ENCODE data around the gene PAM.
"Not testable (repeated sequence)": the region's sequence is repeated elsewhere in the genome, so short reads cannot be mapped to it uniquely, and the experiment has no call there.

PAM gene

DNA sequence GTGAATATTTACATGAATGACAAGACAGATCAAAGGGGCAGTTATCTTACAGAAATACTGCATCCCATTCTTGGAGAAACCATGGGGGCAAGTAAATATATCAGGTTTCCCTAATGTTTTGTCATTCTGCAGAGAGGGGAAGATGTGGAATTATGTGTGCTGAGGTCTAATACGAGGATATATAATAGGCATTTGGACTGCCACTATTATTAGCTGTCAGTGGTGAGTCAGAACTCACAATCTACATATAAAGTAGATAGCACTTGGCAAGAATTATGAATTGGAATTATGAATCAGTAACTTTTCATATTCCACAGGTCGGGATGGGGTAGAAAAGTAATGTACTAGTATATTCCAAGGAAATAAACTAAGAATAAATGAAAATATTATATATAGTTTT lies 243.1 kb downstream of the PAM start:
- peaks cover 2% of the 10 kb centered on the region for H3K36me3 Mint-ChIP-seq (ENCODE audit: insufficient read depth)
- no peaks in the 10 kb centered on the region for H3K9me3 Mint-ChIP-seq
- H3K27ac Mint-ChIP-seq (ENCODE audit: low read depth): no peak overlapping the region
- H3K4me3 Mint-ChIP-seq: no peak overlapping the region
- no peaks in the 10 kb centered on the region for H3K4me1 Mint-ChIP-seq
- DNase-seq (ENCODE audit: low spot score in 2 of 2) (no peak), ATAC-seq (replicated peaks; ENCODE audit: extremely low read depth, poor library complexity, severe bottlenecking) (no peak)
- H3K27me3 Mint-ChIP-seq: no peaks in the 10 kb centered on the region

GRCh38 chr5:102999191-102999590 lies 244.1 kb downstream of the PAM start:
- no peaks in the 10 kb centered on the region for H3K9me3 Mint-ChIP-seq
- ATAC-seq (replicated peaks; ENCODE audit: extremely low read depth, poor library complexity, severe bottlenecking): no peak
- no peak overlapping the region for H3K27ac Mint-ChIP-seq (ENCODE audit: low read depth)
- no peaks in the 10 kb centered on the region for H3K4me1 Mint-ChIP-seq
- DNase-seq (ENCODE audit: low spot score in 2 of 2): no peak
- no peaks in the 10 kb centered on the region for H3K27me3 Mint-ChIP-seq
- H3K4me3 Mint-ChIP-seq: no peak overlapping the region
- peaks cover 2% of the 10 kb centered on the region for H3K36me3 Mint-ChIP-seq (ENCODE audit: insufficient read depth)

DNA sequence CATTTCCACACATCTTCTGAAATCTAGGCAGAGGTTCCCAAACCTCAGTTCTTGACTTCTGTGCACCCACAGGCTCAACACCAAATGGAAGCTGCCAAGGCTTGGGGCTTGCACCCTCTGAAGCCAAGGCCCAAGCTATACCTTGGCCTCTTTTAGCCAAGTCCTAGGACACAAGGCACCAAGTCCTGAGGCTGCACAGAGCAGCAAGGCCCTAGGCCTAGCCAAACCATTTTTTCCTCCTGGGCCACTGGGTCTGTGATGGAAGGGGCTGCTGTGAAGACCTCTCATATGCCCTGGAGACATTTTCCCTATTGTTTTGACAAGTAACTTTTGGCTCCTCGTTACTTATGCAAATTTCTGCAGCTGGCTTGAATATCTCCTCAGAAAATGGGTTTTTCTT lies 244.5 kb downstream of the PAM start:
- DNase-seq (ENCODE audit: low spot score in 2 of 2); H3K4me1 Mint-ChIP-seq; ATAC-seq (replicated peaks; ENCODE audit: extremely low read depth, poor library complexity, severe bottlenecking); H3K27ac Mint-ChIP-seq (ENCODE audit: low read depth); H3K9me3 Mint-ChIP-seq; H3K27me3 Mint-ChIP-seq; H3K36me3 Mint-ChIP-seq (ENCODE audit: insufficient read depth); H3K4me3 Mint-ChIP-seq: not testable (repeated sequence)

- ATAC-seq (replicated peaks; ENCODE audit: extremely low read depth, poor library complexity, severe bottlenecking) (no peak), DNase-seq (ENCODE audit: low spot score in 2 of 2) (no peak)
- H3K4me3 Mint-ChIP-seq: no peak overlapping the region
- H3K27me3 Mint-ChIP-seq: no peaks in the 10 kb centered on the region
- peaks cover 2% of the 10 kb centered on the region for H3K36me3 Mint-ChIP-seq (ENCODE audit: insufficient read depth)
- H3K9me3 Mint-ChIP-seq: no peaks in the 10 kb centered on the region
- H3K27ac Mint-ChIP-seq (ENCODE audit: low read depth): no peak overlapping the region
- H3K4me1 Mint-ChIP-seq: no peaks in the 10 kb centered on the region
Measured at GRCh38 chr5:103000089-103000488, 245.0 kb downstream of the PAM start.

DNA sequence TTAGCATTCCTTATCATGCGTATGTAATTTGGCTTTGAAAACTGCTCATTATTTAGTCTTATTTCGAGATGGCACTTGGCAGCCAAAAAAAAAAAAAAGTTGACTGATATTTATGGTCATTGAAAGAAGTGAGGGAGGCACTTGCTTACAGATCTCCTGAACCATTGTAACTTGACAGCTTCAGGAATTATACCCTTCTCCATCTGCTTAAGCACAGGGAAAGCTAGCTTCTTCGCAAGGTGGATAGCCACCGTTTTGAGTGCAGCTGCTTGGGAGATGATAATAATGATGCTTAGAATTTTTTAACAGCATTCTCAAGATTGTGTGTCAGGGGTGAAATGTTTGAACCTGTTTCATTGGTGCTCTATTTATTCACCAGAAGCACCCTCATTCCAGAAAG lies 248.8 kb downstream of the PAM start:
- no peaks in the 10 kb centered on the region for H3K4me1 Mint-ChIP-seq
- no peak overlapping the region for H3K27ac Mint-ChIP-seq (ENCODE audit: low read depth)
- no peaks in the 10 kb centered on the region for H3K9me3 Mint-ChIP-seq
- DNase-seq (ENCODE audit: low spot score in 2 of 2) (no peak), ATAC-seq (replicated peaks; ENCODE audit: extremely low read depth, poor library complexity, severe bottlenecking) (no peak)
- H3K4me3 Mint-ChIP-seq: no peak overlapping the region
- H3K27me3 Mint-ChIP-seq: no peaks in the 10 kb centered on the region
- peaks cover 3% of the 10 kb centered on the region for H3K36me3 Mint-ChIP-seq (ENCODE audit: insufficient read depth)

DNA sequence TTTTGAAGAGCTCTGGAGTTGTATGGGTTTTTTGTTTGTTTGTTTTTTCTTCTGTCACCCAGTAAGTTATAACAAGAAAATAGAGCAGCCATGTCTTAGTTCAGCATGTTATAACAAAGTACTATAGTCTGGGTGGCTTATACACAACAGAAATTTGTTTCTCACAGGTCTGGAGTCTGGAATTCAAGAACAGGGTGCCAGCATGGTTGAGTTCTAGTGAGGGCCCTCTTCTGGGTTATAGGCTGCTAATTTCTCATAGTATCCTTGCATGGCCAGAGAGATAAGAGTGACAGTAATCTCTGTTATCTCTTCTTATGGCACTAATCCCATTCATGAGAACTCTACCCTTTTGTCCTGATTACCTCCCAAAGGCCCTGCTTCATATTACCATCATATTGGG lies 250.2 kb downstream of the PAM start:
- Mint-ChIP-seq H3K27ac (ENCODE audit: low read depth) (no peak overlapping the region), H3K9me3 (no peaks in the 10 kb centered on the region), H3K4me3 (no peak overlapping the region), H3K4me1 (no peaks in the 10 kb centered on the region), H3K36me3 (ENCODE audit: insufficient read depth) (peaks cover 2% of the 10 kb centered on the region), H3K27me3 (no peaks in the 10 kb centered on the region)
- ATAC-seq (replicated peaks; ENCODE audit: extremely low read depth, poor library complexity, severe bottlenecking) (no peak), DNase-seq (ENCODE audit: low spot score in 2 of 2) (no peak)

- no peak for DNase-seq (ENCODE audit: low spot score in 2 of 2)
- no peak overlapping the region for H3K4me3 Mint-ChIP-seq
- H3K4me1 Mint-ChIP-seq: no peaks in the 10 kb centered on the region
- H3K27ac Mint-ChIP-seq (ENCODE audit: low read depth): no peak overlapping the region
- no peaks in the 10 kb centered on the region for H3K9me3 Mint-ChIP-seq
- ATAC-seq (replicated peaks; ENCODE audit: extremely low read depth, poor library complexity, severe bottlenecking): no peak
- H3K36me3 Mint-ChIP-seq (ENCODE audit: insufficient read depth): peaks cover 6% of the 10 kb centered on the region
- no peaks in the 10 kb centered on the region for H3K27me3 Mint-ChIP-seq
Measured at GRCh38 chr5:103006921-103007320, 251.8 kb downstream of the PAM start.

- Mint-ChIP-seq H3K4me3 (no peak overlapping the region), H3K4me1 (no peaks in the 10 kb centered on the region), H3K36me3 (ENCODE audit: insufficient read depth) (peaks cover 6% of the 10 kb centered on the region), H3K27ac (ENCODE audit: low read depth) (no peak overlapping the region), H3K27me3 (no peaks in the 10 kb centered on the region), H3K9me3 (no peaks in the 10 kb centered on the region)
- DNase-seq (ENCODE audit: low spot score in 2 of 2) (no peak), ATAC-seq (replicated peaks; ENCODE audit: extremely low read depth, poor library complexity, severe bottlenecking) (no peak)
Measured at GRCh38 chr5:103010168-103010567, 255.1 kb downstream of the PAM start.

GRCh38 chr5:103013933-103014552 lies 258.9 kb downstream of the PAM start:
- H3K4me3 Mint-ChIP-seq: no peak overlapping the region
- no peaks in the 10 kb centered on the region for H3K9me3 Mint-ChIP-seq
- peaks cover 7% of the 10 kb centered on the region for H3K36me3 Mint-ChIP-seq (ENCODE audit: insufficient read depth)

GRCh38 chr5:103014983-103015382 lies 259.9 kb downstream of the PAM start:
- Mint-ChIP-seq H3K36me3 (ENCODE audit: insufficient read depth) (peaks cover 7% of the 10 kb centered on the region), H3K27me3 (no peaks in the 10 kb centered on the region), H3K27ac (ENCODE audit: low read depth) (no peak overlapping the region), H3K4me1 (no peaks in the 10 kb centered on the region), H3K9me3 (no peaks in the 10 kb centered on the region), H3K4me3 (no peak overlapping the region)
- ATAC-seq (replicated peaks; ENCODE audit: extremely low read depth, poor library complexity, severe bottlenecking): no peak
- no peak for DNase-seq (ENCODE audit: low spot score in 2 of 2)

More at GRCh38 chr5:103013933-103014552, 258.9 kb downstream of the PAM start:
- DNase-seq (ENCODE audit: low spot score in 2 of 2) (no peak), ATAC-seq (replicated peaks; ENCODE audit: extremely low read depth, poor library complexity, severe bottlenecking) (no peak)
- H3K27ac Mint-ChIP-seq (ENCODE audit: low read depth): no peak overlapping the region
- no peaks in the 10 kb centered on the region for H3K27me3 Mint-ChIP-seq
- no peaks in the 10 kb centered on the region for H3K4me1 Mint-ChIP-seq

DNA sequence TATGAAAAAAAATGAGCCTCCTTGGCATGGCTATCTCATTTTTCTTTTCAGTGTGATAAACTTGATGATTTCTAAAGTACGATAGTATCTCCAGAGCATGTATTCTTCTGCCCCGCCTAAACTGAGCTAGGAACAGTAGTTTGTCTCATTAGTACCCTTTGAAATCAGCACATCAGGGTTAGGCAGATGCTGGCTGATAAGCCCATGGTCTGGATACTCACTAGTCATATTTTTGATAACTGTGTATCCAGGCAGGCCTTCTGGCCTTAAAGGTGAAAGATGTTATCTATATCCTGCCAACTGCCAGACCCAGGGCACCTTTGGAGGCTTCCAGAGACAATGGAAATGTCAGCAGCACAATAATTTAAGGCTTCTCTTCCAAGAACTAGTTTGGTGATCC lies 261.1 kb downstream of the PAM start:
- Mint-ChIP-seq H3K36me3 (ENCODE audit: insufficient read depth) (peaks cover 5% of the 10 kb centered on the region), H3K9me3 (no peaks in the 10 kb centered on the region), H3K4me3 (no peak overlapping the region), H3K4me1 (peaks cover 1% of the 10 kb centered on the region), H3K27me3 (no peaks in the 10 kb centered on the region), H3K27ac (ENCODE audit: low read depth) (no peak overlapping the region)
- DNase-seq (ENCODE audit: low spot score in 2 of 2): no peak
- ATAC-seq (replicated peaks; ENCODE audit: extremely low read depth, poor library complexity, severe bottlenecking): no peak

GRCh38 chr5:103019804-103020203 lies 264.7 kb downstream of the PAM start:
- Mint-ChIP-seq H3K27ac (ENCODE audit: low read depth) (no peak overlapping the region), H3K4me3 (no peak overlapping the region), H3K27me3 (no peaks in the 10 kb centered on the region), H3K36me3 (ENCODE audit: insufficient read depth) (peaks cover 2% of the 10 kb centered on the region), H3K9me3 (no peaks in the 10 kb centered on the region), H3K4me1 (peaks cover 5% of the 10 kb centered on the region)
- ATAC-seq (replicated peaks; ENCODE audit: extremely low read depth, poor library complexity, severe bottlenecking) (no peak), DNase-seq (ENCODE audit: low spot score in 2 of 2) (no peak)

DNA sequence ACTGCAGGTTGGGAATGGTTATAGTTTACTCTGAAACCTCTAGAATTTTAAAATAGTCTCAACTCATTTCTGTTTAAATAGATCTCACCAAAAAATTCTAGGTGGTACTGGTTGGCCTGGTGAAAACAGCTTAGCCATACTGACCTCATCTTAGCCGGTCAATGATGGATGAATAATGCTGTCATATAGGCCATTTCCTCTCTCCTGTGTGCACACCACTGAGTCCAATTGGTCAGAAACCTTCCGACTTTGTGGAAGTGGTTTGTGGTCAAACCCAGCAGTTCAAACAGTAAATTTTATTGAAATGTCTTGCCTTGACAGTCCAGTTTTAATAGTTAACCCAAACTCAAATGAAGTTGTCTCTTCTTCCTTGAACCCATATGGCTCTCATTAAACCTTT lies 266.2 kb downstream of the PAM start:
- H3K4me3 Mint-ChIP-seq: no peak overlapping the region
- H3K27me3 Mint-ChIP-seq: no peaks in the 10 kb centered on the region

GRCh38 chr5:103027267-103027666 lies 272.2 kb downstream of the PAM start:
- Mint-ChIP-seq H3K4me1 (no peaks in the 10 kb centered on the region), H3K27me3 (no peaks in the 10 kb centered on the region), H3K9me3 (no peaks in the 10 kb centered on the region), H3K4me3 (no peak overlapping the region), H3K27ac (ENCODE audit: low read depth) (no peak overlapping the region), H3K36me3 (ENCODE audit: insufficient read depth) (peaks cover 10% of the 10 kb centered on the region)
- no peak for ATAC-seq (replicated peaks; ENCODE audit: extremely low read depth, poor library complexity, severe bottlenecking)
- no peak for DNase-seq (ENCODE audit: low spot score in 2 of 2)

More for the DNA sequence above, 266.2 kb downstream of the PAM start:
- H3K36me3 Mint-ChIP-seq (ENCODE audit: insufficient read depth): peaks cover 5% of the 10 kb centered on the region
- no peak for DNase-seq (ENCODE audit: low spot score in 2 of 2)
- peaks cover 5% of the 10 kb centered on the region for H3K4me1 Mint-ChIP-seq
- H3K9me3 Mint-ChIP-seq: no peaks in the 10 kb centered on the region
- ATAC-seq (replicated peaks; ENCODE audit: extremely low read depth, poor library complexity, severe bottlenecking): no peak
- H3K27ac Mint-ChIP-seq (ENCODE audit: low read depth): no peak overlapping the region
